HG03442 (cell line): ENCODE results near the gene ALPP.
"Not testable (repeated sequence)": the region's sequence is repeated elsewhere in the genome, so short reads cannot be mapped to it uniquely, and the experiment has no call there.

Experiments used
- ATAC-seq: cut with Tn5 transposase; IDR thresholded peaks from one replicate; pipeline ENCODE4 v1.9.1; 2021; ENCODE audit warnings: mild to moderate bottlenecking, moderate library complexity; ENCODE audit not compliant: unreplicated experiment

Gene ALPP

DNA sequence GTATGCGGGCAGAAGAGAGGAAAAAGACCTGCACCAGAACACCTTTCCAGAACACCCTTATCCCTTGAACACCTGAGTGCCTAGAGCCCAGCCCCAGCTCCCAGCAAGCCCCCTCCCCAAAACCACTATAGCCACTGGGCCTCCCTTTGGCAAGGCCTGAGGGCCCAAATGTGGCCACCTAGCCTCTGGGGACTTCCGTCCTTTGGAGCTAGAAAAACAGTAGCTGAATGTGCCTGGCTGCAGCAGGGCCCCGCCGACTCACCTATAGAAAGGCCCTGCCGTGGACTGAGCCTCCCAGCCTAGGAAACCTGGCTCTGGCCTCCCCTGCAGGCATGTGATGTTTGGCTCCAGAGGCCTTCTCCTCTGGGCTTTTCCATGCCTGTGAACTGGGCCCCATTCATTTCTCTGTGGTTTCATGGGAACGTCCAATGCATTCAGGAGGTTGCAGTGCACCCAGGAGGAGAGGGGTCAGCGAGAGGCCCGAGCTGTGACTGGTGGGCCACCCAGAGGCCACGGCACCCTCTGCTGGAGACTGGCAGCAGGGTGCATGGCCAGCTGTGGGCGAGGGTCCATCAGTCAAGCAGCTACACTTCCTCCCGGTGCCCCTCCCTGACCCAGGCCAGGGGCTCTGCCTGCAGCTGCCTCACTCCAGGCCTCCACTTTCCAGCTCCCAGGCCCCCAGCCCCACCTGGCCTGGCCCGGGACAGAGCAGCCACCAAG lies 15.3 kb upstream of the ALPP start:
- not testable (repeated sequence) for ATAC-seq

DNA sequence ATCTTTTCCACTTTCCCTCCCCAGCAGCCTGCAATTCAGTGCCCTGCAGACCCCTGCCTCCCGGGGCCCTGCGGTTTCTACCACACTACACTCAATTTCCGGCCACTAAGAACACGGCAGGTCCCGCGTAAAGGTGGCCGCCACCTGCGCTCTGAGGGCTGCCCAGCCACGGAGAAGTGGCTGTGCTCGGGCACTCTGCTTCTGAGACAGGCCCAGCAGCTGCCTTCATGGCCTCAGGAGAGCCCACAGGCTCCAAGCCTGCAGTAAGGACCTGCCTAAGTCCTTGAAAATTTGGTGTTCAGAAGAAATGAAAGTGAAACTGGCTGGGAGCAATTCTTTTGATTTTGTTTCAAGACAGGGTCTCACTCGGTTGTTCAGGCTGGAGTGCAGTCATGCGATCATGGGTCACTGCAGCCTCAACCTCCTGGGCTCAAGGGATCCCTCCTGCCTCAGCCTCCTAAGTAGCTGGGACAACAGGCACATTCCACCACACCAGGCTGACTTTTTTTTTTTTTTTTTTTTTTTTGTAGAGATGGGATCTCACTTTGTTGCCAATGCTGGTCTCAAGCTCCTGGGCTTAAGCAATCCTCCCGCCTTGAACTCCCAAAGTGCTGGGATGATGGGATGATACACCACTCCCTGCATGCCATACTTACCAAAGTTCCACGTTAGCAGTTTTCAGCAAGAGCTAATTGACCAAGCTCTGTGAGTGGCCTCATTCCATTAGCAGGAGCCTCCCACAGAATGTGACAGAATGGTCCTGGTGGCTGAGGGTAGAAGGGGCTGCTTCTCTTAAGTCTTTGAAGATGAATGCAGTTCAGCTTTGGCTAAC lies 14.6 kb upstream of the ALPP start:
- ATAC-seq, result no peak

DNA sequence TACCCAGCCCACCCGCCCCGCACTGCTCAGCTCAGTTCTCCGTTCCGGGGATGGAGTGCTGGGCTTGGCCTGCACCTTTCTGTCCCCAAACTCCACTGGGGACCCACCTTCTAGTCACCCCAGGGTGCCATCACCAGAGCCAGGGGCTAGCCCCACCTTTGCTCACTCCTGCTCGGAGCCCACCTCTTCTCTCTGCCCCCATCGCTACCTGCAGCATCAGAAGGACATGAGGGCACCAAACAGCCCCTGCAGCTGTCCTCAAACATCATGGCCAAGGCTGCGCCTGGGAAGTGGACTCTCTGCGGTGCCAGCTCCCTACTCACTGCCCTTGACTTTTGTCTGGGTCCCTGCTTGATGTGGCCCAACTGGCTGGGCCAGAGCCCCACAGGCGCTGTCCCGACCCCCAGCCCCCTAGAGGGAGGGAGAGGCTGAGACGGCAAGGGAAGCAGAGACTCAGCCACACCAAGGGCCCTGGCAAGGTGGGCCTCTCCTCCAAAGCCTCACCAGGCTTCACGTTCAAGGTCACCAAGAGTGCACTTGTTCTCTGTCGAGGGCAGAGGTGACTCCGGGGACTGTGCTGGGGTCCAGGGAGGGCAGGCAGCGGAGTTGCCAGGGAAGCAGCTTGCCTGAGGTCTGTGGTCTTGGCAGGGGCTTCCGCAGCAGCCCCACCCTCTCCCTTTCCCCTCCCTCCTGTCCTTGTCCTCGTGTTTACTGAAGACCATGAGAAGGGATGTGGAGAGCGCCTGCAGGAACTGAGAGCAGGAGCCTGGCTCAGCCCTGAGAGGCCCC lies 13.6 kb upstream of the ALPP start:
- not testable (repeated sequence) for ATAC-seq

DNA sequence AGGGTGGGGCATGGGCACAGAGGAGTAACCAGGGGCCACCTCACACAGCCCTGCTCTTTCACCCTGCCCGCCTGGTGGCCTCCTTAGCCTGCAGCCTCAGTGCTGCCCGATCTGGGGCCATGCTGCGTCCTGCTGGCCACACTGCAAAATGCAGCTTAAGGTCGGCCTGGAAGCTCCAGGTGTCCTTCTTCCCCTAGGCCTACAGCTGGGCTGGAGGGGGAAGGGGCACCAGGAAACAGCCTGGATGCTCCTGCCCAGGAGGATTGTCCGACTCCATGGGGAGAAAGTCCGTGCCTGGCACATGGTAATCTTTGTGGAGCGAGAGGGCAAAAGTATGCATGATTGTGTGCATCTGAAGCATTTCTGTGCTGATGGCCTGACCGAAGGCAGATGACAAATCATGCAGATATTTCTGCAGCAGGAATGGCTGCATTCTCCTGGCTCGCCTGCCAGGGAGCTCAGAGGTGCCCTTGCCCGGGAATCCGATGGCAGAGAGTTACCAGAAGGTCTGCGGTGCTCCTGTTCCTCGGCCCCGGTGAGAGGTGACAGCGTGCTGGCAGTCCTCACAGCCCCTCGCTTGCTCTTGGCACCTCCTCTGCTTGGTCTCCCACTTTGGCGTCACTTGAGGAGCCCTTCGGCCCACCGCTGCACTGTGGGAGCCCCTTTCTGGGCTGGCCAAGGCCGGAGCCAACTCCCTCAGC lies 12.8 kb upstream of the ALPP start:
- no peak for ATAC-seq

DNA sequence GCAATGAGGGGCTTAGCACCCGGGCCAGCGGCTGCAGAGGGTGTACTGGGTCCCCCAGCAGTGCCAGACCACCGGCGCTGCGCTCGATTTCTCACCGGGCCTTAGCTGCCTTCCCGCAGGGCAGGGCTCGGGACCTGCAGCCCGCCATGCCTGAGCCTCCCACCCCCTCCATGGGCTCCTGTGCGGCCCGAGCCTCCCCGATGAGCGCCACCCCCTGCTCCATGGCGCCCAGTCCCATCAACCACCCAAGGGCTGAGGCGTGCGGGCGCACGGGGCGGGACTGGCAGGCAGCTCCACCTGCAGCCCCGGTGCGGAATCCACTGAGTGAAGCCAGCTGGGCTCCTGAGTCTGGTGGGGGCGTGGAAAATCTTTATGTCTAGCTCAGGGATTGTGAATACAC lies 12.1 kb upstream of the ALPP start:
- not testable (repeated sequence) for ATAC-seq

DNA sequence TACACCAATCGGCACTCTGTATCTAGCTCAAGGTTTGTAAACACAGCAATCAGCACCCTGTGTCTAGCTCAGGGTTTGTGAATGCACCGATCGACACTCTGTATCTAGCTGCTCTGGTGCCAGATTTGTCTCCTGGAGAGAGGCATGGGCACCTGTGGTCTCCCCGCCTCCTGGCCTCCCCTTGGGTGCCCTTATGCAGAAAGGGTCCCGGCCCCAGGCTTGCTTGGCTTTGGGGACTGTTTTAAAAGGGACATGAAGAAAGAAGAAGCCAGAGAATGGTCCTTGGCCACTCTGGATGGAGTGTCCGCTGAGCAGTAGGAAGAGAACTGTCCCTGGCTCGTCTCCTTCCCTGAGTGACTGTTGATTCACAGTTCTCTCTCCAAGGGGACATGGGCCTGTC lies 11.5 kb upstream of the ALPP start:
- no peak for ATAC-seq

DNA sequence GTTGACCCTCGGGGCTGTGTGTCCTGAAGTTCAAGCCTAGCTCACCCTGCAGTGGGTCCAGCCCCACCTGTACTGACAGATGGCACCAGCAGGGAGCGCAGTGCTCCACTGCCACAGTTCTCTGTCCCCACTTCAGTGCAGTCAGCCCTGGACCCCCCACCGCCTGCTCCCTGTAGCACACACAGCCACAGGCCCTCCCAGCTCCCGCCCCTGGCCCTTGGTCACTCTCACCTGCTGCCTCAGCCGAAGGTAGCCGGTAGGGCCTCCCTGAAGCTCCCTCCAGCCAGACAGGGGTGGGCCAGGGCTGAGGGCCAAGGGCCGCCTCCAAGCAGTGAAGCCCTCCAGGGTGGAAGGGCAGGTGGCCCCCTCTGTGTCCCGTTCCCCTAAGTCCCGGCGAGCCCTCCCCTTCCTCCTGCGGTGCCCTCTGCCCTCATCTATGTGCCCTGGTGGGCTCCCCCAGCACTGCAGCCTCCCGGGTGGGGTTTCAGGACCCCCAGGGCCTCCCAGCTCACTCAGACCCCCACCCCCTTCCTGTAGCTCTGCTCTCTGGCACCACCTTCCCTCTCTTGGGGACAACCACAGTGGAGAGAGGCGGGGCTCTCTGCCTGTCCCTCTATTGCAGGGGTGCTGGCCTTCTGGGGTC lies 10.8 kb upstream of the ALPP start:
- no peak for ATAC-seq

DNA sequence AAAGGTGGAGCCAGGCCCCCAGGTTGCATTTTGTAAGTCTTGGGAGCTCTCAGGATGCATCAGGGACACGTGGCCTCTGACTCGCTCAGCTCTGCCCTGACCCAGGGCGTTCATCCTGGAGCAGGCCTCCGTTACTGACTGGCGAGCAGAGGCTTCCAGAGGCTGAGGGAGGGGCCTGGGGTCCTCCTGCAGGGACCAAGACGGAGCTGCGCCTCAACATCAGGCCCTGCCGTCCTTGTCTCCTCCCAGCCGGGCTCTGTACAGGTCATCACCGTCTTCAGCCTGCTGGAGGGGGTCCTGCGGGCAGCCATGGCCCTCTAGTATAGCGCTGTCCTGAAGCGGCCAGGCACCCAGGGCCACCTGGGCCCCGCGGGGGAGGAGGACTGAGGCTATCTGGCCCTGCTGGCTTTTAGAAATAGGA lies 10.2 kb upstream of the ALPP start:
- ATAC-seq, result no peak

DNA sequence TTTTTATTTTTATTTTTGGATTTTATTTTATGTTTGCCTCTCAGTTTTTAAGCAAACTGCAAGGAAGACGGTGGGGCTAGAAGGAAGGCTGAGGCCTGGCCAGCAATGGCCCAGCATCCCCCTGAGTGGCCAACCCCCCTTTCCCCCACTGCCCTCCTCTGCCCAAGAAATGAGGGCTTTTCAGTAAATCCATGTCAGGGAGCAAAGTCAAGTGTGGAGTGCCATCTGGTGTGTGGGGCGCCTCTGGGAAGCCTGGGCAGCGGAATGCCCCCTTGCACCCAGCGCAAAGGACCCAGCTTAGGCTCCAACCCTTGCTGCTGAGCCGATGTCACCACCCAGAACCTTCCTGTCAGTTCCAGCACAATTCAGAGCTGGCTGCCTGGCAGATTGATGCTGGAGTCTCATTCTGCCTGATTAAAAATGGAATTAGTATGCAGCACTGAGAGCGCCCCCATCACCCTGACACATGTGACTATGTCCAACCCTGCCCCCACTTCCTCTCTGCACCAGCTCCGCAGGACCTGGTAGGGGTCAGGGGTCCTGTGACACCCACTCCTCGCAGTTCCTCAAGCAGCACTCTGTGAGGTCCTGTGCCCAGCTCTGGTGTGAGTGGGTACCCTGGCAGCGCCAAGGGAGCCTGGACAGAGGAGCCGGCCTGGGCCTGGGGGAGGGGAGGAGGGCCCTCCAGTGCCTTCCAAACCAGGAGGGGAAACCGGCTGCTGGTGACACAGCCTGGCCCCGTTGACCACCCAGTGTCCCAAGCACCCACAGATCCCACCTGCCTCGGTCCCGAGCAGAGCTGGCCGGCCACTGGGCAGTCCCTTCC lies 9.2 kb upstream of the ALPP start:
- ATAC-seq, result no peak

DNA sequence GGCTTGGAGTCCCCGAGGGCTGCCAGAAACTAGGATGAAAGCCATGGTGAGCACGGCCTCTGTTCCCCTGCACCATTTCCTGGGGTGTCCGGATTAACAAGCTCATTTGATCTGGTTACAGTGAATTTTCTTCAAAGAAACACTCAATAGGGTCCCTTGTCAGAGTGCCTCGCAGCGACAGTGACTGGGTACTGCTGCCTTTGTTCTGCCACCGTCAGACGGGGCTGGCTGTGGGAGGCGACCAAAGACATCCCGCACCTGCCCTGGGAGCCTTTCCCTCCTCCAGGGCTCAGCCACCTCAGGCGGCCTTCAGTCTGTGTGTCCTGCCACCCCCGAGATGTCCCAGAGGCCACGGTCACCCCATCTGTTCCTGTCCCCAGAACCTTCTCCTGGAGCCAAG lies 8.5 kb upstream of the ALPP start:
- ATAC-seq, result not testable (repeated sequence)

DNA sequence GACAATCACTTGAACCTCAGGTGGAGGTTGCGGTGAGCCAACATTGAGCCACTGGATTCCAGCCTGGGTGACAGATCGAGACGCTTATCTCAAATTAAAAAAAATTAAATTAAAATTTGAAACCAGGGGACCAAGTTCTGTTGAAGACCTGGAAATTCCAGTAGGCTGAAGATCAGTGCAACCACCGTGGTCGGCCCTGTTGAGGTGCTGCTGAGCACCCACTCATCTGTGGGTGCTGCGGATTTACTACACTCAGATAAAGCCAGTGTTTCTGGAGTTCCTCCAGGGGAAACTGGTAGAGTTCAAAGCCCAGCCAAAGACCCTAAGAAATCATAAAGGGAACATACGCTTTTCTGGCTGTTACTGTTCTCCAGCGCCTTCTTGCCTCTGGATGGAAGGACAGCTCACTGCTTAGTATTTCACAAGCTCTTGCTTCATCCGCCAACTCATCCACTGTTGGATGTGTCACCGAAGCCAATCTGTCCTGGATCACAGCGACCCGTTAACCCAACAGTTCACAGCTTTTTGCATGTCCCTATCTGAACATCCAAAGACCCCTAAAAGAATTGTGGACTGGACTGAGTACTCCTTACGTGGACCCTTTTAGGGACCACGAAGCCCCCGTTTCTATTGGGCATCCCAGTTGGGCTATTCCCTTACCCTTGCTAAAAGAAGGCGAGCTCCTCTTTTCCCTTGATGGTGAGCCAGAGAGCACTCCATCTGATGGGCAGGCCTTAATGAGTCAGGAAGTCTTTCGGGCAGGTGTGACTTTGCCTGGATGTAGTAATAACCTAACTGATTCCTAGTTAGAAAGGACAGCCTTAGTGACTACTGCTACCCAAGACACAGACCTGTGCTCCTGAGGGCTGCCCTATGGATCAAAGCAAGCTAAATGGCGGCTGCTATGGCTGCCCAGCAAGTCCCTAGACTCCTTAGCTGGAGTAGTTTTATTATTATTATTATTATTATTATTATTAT lies 6.0 kb upstream of the ALPP start:
- no peak for ATAC-seq

DNA sequence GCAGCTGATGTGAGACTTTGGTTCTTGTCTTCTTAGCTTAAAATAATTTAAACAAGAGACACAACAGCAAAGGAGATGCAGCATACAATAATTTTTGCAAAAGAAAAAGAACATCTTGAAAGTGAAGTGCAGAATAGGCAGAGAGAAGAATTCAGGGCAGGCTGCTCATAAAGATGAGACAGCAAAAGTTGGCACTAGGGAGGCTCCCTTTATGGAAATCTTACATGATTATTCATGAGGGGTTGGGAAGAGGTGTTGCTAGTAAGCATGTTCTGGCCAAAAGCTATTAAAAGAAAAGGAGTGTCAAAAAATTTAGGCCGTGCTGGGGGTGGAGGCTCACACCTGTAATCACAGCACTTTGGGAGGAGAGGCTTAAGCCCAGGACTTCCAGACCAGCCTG lies 4.2 kb upstream of the ALPP start:
- no peak for ATAC-seq

DNA sequence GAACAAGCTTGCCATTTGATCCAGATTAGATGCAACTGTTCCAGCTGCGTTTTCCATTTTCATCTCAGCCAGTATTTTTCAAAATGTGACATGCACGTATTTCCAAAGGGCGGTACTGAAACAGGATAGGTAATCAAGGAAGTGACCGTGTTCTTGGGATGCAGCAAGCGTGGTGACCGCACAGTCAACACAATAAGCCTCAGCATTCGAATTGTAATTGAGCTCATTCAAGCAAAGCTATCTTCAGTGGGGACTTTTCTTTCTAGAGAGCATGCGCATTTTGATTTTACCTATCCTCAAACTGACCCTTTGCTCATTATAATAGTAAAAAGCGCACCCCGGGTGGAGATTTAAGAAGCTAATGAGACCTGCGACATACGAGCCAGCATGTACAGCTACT lies 3.4 kb upstream of the ALPP start:
- ATAC-seq, result no peak

DNA sequence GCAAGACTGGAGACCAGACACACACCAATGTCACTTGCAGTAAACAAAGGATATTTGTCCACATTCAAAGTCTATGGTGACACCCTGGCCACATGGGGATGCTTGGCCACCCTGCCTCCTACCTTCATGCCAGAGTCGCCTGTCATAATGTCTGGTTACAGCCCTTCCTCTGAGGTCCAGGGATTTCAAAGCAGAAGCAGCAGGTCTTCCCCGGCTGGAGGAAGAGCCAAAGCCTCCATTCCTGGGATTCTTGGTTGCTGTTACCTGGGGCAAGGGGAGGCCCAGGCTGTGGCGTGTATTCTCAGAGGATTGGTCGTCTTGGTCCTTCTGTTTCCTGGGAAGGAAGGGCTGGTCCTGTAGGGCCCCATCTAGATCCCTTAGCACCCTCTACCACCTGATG lies 2.3 kb upstream of the ALPP start:
- ATAC-seq, result no peak

DNA sequence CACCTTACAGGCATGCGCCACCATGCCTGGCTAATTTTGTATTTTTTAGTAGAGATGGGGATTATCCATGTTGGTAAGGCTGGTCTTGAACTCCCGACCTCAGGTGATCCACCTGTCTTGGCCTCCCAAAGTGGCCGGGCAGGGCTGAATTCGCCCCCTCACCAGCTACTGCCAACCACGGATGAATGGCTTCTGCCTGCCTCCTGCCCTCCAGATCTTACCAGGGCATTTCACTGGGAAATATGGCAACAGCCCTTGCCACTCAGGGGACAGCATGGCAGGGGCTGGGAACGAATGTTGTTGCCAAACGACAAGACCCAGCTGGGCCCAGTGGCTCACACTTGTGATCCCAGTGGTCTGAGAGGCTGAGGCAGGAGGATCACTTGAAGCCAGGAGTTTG lies 1.8 kb upstream of the ALPP start:
- no peak for ATAC-seq

DNA sequence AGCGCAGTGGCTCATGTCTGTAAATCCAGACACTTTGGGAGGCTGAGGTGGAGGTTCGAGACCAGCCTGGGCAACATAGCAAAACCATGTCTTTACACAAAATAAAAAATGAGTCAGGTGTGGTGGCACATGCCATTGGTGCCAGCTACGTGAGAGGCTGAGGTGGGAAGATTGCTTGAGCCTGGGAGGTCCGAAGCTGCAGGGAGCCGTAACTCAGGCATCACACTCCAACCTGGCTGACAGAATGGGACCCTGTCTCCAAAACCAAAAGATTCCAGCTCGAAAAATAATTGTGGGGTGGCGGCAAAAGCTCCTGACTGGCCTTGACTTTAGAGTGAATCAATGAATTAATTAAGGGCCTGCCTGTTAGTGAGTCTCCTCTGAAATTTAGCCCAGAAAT lies 1.2 kb upstream of the ALPP start:
- no peak for ATAC-seq

DNA sequence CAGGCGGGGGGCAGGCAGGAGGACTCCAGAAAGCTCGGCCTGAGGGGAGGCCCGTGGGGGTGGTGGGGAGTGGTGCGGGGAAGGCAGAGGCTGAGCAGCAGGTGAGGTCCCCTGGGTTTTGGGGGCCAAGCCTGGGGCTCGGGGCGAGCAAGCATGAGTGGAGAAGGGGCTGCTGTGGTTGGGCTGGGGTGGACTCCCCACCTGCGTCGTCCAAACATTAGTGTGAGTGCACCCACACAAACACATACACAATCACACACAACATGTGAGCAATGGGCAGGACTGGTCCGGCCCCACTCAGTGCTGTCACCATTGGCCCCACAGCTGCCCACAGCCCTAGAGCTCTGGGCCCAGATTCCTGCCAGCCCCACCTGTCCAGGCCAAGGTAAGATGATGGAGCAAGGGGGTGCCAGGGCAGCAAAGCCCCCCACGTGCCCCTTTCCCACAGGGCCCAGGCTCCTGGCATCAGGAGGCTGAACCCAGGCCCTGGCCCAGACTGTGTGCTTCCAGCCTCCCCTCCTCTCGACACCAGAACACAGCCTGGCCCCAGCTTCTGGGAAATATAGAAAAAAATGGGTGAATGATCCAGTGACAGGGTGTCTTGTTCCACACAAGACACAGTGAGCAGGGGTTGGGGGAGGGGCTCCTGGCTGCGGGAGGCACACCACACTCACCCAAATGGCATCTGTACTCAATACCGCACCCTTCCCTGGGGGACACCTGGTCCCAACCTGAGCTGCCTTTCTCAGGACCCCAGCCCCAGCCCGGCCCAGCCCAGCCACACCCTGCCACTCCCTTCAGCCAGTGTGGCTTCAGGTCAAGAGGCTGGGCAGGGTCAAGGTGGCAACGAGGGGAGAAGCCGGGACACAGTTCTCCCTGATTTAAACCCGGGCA lies 463 bp upstream of the ALPP start:
- ATAC-seq, result no peak
